Keratinocyte (primary cell): ENCODE data around the gene PPP2R1A. TPM values are rescaled to one million over a fixed set of nuclear protein-coding genes. Genes with fewer than 3 reads are reported as not detected.

Experiments used
- DNase-seq: peaks from one replicate; pipeline ENCODE4 v3.0.0-alpha.2; 2011; ENCODE audit warnings: low read depth, missing footprints, low spot score
- FAIRE-seq: peaks from 2 replicates; lab custom pipeline; 2011; peaks lifted over from hg19 to GRCh38; lab: Jason Lieb, UNC
- H2AFZ ChIP-seq: 2 replicates; pipeline ENCODE4 v1.6.0; 2012; ENCODE audit warnings: low read length, control low read depth, inconsistent platforms; ENCODE audit not compliant: control insufficient read depth
- H3K27ac ChIP-seq: 2 replicates; pipeline ENCODE4 v1.5.1; 2011; ENCODE audit warnings: low read length; ENCODE audit not compliant: control insufficient read depth, insufficient read depth
- H3K27me3 ChIP-seq: 3 replicates; pipeline ENCODE4 v1.6.0; 2011; ENCODE audit warnings: low read length; ENCODE audit not compliant: control insufficient read depth, insufficient read depth; ENCODE audit errors: extremely low read depth
- H3K36me3 ChIP-seq, 2 experiments: 2 replicates in 1 of 2; 3 replicates in 1 of 2; pipeline ENCODE4 v1.5.1; 2011; ENCODE audit warnings: low read length in 2 of 2, mild to moderate bottlenecking in 1 of 2; ENCODE audit not compliant: control insufficient read depth in 2 of 2, insufficient read depth in 2 of 2; ENCODE audit errors: extremely low read depth in 1 of 2
- H3K4me1 ChIP-seq: 3 replicates; pipeline ENCODE4 v1.5.1; 2011; ENCODE audit warnings: low read length; ENCODE audit not compliant: control insufficient read depth, insufficient read depth; ENCODE audit errors: extremely low read depth
- H3K4me2 ChIP-seq: 3 replicates; pipeline ENCODE4 v1.6.0; 2011; ENCODE audit warnings: low read depth, low read length; ENCODE audit not compliant: control insufficient read depth, insufficient read depth; ENCODE audit errors: extremely low read depth
- H3K4me3 ChIP-seq, 3 experiments: fragments of 200-600 bp in 1 of 3; sonication (generic) in 1 of 3; 2 replicates in 2 of 3; 3 replicates in 1 of 3; pipeline ENCODE4 v1.5.1; 2011 to 2016; ENCODE audit warnings: low read length in 3 of 3, mild to moderate bottlenecking in 3 of 3, control low read depth in 2 of 3, inconsistent platforms in 1 of 3, low read depth in 1 of 3, mixed read lengths in 1 of 3, mixed run types in 1 of 3, moderate library complexity in 1 of 3; ENCODE audit not compliant: control insufficient read depth in 2 of 3, insufficient read depth in 2 of 3; ENCODE audit errors: extremely low read depth in 1 of 3
- H3K79me2 ChIP-seq: 2 replicates; pipeline ENCODE4 v1.6.0; 2012; ENCODE audit warnings: low read length; ENCODE audit not compliant: control insufficient read depth, insufficient read depth
- H3K9ac ChIP-seq: 3 replicates; pipeline ENCODE4 v1.6.0; 2011; ENCODE audit warnings: low read length; ENCODE audit not compliant: control insufficient read depth, insufficient read depth; ENCODE audit errors: extremely low read depth
- H3K9me1 ChIP-seq: 3 replicates; pipeline ENCODE4 v1.6.0; 2011; ENCODE audit warnings: low read length; ENCODE audit not compliant: control insufficient read depth, insufficient read depth; ENCODE audit errors: extremely low read depth
- H3K9me3 ChIP-seq: 2 replicates; pipeline ENCODE4 v1.5.1; 2012; ENCODE audit warnings: low read depth, low read length; ENCODE audit not compliant: control insufficient read depth
- H4K20me1 ChIP-seq: 3 replicates; pipeline ENCODE4 v1.6.0; 2011; ENCODE audit warnings: low read length; ENCODE audit not compliant: control insufficient read depth, insufficient read depth; ENCODE audit errors: extremely low read depth
- EZH2 ChIP-seq: IDR thresholded peaks from one replicate; pipeline ENCODE4 v1.6.1; 2012; ENCODE audit warnings: inconsistent platforms, mild to moderate bottlenecking, low read length, moderate library complexity
- dilution Hi-C: fragments of 300-500 bp; cut with MboI; formaldehyde crosslinking; loops from one replicate; pipeline ENCODE4 v1.7.0; 2020; ENCODE audit warnings: low sequenced_read_pairs; ENCODE audit not compliant: extremely low pct_ligation_motif_present
- polyA plus RNA-seq, 5 experiments: library from polyadenylated mRNA; depleted of rRNA in 3 of 5; stranded (reverse) in 3 of 5; stranded (forward) in 1 of 5; unstranded in 1 of 5; fragments of >200 nt; gene quantifications; 1 replicate in 1 of 5; 2 replicates in 3 of 5; 3 replicates in 1 of 5; pipeline versions ENCODE4 v1.2.1 to v1.2.3, GENCODE V29; 2011 to 2012; ENCODE audit warnings: missing spikeins in 2 of 5, low read depth in 1 of 5, low replicate concordance in 1 of 5
- TF ChIP-seq, protein P1 (sequence below), 3 experiments: IDR thresholded peaks in 1 of 3; conservative IDR thresholded peaks in 1 of 3; optimal IDR thresholded peaks in 1 of 3; 2 replicates in 2 of 3; 3 replicates in 1 of 3; pipeline versions ENCODE3 to v1.5.1; 2011; ENCODE audit warnings: low read length in 3 of 3, mild to moderate bottlenecking in 3 of 3, moderate library complexity in 2 of 3, control low read depth in 1 of 3, inconsistent platforms in 1 of 3; ENCODE audit not compliant: insufficient read depth in 2 of 3; ENCODE audit errors: extremely low read depth in 1 of 3

PPP2R1A gene
- polyA plus RNA-seq, 1 donor (not counting 4 experiments of a cell fraction or from before 2014, with no cell fraction given) = 130 TPM

DNA sequence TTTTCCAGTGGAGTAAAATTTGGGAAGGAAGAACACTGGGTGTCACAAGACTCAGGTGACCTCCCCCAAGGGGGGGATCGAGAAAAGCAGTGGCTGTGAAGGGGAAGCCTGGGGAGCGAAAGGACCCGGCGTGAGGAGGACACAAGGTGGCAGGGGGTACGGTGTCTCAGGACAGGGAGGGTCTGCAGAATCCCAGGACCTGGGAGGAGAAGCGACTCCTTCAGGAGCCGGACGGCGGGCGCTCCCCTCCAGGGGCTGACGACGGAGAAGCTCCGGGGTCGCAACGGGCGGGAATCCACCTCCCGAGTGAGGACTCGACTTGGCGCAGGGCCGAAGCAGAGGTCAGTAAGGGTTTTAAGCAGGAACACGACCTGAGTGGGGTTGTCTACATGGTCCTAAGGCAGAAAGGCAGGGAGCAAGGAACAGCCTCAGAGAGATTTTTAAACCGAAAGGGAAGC is 19.0 kb upstream of the PPP2R1A start:
- Histone ChIP-seq H2AFZ (peak overlapping the region; percentile 97), H3K79me2 (peaks cover 6% of the 10 kb centered on the region), H4K20me1 (no peaks in the 10 kb centered on the region), H3K27me3 (no peaks in the 10 kb centered on the region), H3K4me3 (peak overlapping the region; percentile 86 to 98 (median 97)), H3K36me3 (peaks cover 2 to 5% of the 10 kb centered on the region in 2 experiments), H3K27ac (peak overlapping the region; percentile 79), H3K9me3 (no peaks in the 10 kb centered on the region), H3K4me2 (peak overlapping the region; percentile 94), H3K9me1 (no peaks in the 10 kb centered on the region), H3K9ac (peak overlapping the region; percentile 93), H3K4me1 (peaks cover 3% of the 10 kb centered on the region)
- dilution Hi-C loops = no loop called here
- TF ChIP-seq, protein P1, sequence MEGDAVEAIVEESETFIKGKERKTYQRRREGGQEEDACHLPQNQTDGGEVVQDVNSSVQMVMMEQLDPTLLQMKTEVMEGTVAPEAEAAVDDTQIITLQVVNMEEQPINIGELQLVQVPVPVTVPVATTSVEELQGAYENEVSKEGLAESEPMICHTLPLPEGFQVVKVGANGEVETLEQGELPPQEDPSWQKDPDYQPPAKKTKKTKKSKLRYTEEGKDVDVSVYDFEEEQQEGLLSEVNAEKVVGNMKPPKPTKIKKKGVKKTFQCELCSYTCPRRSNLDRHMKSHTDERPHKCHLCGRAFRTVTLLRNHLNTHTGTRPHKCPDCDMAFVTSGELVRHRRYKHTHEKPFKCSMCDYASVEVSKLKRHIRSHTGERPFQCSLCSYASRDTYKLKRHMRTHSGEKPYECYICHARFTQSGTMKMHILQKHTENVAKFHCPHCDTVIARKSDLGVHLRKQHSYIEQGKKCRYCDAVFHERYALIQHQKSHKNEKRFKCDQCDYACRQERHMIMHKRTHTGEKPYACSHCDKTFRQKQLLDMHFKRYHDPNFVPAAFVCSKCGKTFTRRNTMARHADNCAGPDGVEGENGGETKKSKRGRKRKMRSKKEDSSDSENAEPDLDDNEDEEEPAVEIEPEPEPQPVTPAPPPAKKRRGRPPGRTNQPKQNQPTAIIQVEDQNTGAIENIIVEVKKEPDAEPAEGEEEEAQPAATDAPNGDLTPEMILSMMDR (optimal IDR thresholded peaks at IDR 0.05 in 1 of 3, IDR thresholded peaks at IDR 0.05 in 1 of 3, conservative IDR thresholded peaks at IDR 0.05 in 1 of 3; ENCODE audit: extremely low read depth in 1 of 3, insufficient read depth in 2 of 3, low read length in 3 of 3) = no peak
- TF ChIP-seq EZH2 = no peak
- DNase-seq (no peak), FAIRE-seq (no peak)

DNA sequence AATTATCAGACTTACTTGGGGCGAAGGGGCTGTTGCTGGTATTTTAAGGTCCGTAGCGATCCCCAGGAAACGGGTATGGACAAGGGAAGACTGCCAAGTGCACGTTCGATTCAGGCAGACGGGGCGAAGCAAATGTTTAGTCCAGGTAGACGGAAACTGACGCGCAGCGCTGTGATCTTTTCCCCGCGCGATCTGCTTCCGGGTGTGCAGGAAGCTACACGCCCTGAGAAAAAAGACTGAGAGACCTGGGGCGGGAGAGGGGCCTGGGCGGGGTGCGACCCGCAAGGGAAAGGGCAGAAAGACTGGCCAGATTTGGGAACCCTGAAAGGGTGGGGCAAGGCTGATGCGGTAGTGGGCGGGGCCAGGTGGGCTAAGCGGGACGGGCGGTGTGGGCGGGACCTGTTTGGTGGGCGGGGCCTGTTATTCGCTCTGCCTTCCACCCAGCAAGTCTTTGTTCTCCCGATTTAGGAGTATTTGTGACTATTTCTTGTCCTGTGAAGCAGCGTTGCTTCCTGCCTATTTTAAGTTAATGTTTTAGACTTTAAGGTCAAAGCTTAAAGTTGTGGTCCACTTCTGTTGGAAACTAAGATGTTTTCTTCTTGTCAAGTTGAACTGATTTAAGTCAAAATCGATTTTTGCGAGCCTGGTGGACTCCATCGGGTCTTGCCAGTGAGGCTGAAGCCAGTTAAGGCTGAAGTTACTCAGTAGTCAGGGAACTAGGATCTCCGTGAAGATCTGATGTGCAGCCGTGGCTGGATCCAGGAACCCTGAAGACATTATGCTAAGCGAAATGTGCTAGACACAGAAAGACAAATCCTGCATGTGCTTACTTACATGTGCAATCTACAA is 18.3 kb upstream of the PPP2R1A start, which contains the start of gene ZNF836:
TSS of gene ZNF836 (minus strand) at position 301 of the 849 bp plus-strand sequence. CDS start 3,549 bp downstream, outside the sequence.
- H3K4me3 ChIP-seq = peak within 1 kb of the TSS; percentile 86 to 98 (median 97)
- FAIRE-seq (peak; percentile 68), DNase-seq (peak; percentile 23)
- H4K20me1 ChIP-seq = no peaks in the 10 kb centered on the region
- peaks cover 6% of the 10 kb centered on the region for H3K79me2 ChIP-seq
- peak within 1 kb of the TSS; percentile 94 for H3K4me2 ChIP-seq
- no peaks in the 10 kb centered on the region for H3K9me3 ChIP-seq
- no peaks in the 10 kb centered on the region for H3K9me1 ChIP-seq
- peaks cover 3% of the 10 kb centered on the region for H3K4me1 ChIP-seq
- TF ChIP-seq EZH2 = no peak
- TF ChIP-seq, protein P1 (optimal IDR thresholded peaks at IDR 0.05 in 1 of 3, IDR thresholded peaks at IDR 0.05 in 1 of 3, conservative IDR thresholded peaks at IDR 0.05 in 1 of 3; ENCODE audit: extremely low read depth in 1 of 3, insufficient read depth in 2 of 3, low read length in 3 of 3) = no peak
- peaks cover 2 to 5% of the 10 kb centered on the region in 2 experiments for H3K36me3 ChIP-seq
- H3K27me3 ChIP-seq = no peaks in the 10 kb centered on the region
- peak within 1 kb of the TSS; percentile 93 for H3K9ac ChIP-seq
- H2AFZ ChIP-seq = peak within 1 kb of the TSS; percentile 97
- dilution Hi-C loops = no loop called here
- peak within 1 kb of the TSS; percentile 79 for H3K27ac ChIP-seq
